ENCODE data around the gene OMP. TPM values are rescaled to one million over a fixed set of nuclear protein-coding genes. Genes with fewer than 3 reads are reported as not detected.

Gene OMP
- total RNA-seq, 1 experiment from 2014 or later, result 1.4 TPM

DNA sequence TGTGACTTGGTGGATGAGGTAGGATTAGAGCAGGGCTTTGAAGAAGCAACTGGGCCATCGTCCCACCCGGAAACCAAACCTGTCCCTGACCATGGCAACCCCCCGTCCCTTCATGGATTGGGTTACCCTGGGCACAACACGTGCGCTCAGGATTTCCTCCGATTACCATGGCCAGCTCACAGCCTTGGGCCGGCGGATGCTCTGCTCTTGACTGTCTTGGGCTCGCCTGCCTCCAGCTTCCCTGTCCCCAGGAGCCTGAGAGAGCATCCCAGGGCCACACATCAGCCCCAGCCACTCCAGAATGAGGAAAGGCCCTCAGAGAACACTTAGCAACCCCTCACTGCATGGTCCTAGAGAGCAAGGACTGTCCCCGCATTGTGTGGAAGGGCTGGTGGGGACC, 48.2 kb downstream of the OMP start:
- Histone ChIP-seq H3F3A (ENCODE audit: insufficient read depth, low read depth) (no peaks in the 10 kb centered on the region), H3K4me3 (no peak overlapping the region), H3K4me1 (replicated peaks; ENCODE audit: insufficient read depth) (no peaks in the 10 kb centered on the region), H3K9me3 (ENCODE audit: insufficient read depth, low read depth) (no peaks in the 10 kb centered on the region), H3K79me2 (ENCODE audit: low read depth) (no peaks in the 10 kb centered on the region), H3K27ac (no peak overlapping the region), H3K27me3 (ENCODE audit: insufficient read depth, low read depth) (peaks cover 58% of the 10 kb centered on the region), H3K4me2 (no peak overlapping the region), H2AFZ (no peak overlapping the region), H4K20me1 (ENCODE audit: insufficient read depth) (no peaks in the 10 kb centered on the region), H3K36me3 (ENCODE audit: low read depth) (no peaks in the 10 kb centered on the region), H3K9me2 (ENCODE audit: insufficient read depth) (no peaks in the 10 kb centered on the region)
- DNase-seq, result no peak
- BruUV-seq (replicated peaks), result no TSS peak
- intact Hi-C loops (cut with micrococcal nuclease; ENCODE audit: unreplicated experiment), result no loop called here
- ChIA-PET POLR2A (ENCODE audit: unreplicated experiment) (no interaction called here), CTCF (no interaction called here)
- no peak for TF ChIP-seq EZH2 (IDR thresholded peaks at IDR 0.05; ENCODE audit: low read depth)
- TF ChIP-seq, protein P1, sequence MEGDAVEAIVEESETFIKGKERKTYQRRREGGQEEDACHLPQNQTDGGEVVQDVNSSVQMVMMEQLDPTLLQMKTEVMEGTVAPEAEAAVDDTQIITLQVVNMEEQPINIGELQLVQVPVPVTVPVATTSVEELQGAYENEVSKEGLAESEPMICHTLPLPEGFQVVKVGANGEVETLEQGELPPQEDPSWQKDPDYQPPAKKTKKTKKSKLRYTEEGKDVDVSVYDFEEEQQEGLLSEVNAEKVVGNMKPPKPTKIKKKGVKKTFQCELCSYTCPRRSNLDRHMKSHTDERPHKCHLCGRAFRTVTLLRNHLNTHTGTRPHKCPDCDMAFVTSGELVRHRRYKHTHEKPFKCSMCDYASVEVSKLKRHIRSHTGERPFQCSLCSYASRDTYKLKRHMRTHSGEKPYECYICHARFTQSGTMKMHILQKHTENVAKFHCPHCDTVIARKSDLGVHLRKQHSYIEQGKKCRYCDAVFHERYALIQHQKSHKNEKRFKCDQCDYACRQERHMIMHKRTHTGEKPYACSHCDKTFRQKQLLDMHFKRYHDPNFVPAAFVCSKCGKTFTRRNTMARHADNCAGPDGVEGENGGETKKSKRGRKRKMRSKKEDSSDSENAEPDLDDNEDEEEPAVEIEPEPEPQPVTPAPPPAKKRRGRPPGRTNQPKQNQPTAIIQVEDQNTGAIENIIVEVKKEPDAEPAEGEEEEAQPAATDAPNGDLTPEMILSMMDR (conservative IDR thresholded peaks at IDR 0.05), result no peak

DNA sequence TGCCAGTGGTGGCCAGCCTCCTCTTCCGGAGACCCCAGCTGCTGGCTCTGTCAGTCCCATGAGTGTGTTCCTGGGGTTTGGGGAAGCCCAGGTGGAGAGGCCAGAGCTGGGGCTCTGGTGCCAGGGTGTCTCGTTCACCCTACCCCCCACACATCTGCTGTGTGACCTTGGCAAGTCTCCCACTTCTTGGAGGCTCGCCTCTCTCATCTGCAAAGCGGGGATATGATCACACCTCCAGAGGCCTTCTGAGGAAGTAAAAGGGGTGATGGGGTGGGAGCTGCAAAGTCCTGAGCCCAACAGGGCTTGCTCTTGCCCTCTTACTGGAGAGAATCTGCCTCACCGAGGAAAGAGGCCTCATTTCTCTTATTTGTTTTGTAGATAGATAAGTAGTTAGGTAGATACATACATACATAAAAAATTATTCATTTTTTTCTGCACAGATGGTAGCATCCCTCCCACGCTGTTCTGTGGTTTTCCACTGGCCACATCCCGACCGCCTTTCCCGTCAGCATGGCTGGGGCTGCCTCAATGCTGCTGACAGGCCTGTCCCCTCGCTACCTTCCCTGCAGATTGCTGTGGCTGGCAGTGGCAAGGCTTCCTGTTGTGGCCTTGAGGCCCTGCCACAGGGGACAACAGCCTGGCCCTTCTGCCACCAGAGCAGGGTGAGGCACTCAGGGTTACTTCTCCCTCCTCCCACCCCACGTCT, 49.3 kb downstream of the OMP start:
- Histone ChIP-seq H3K9me3 (ENCODE audit: insufficient read depth, low read depth) (no peaks in the 10 kb centered on the region), H3K4me3 (no peak overlapping the region), H4K20me1 (ENCODE audit: insufficient read depth) (no peaks in the 10 kb centered on the region), H3K9me2 (ENCODE audit: insufficient read depth) (no peaks in the 10 kb centered on the region), H3K4me2 (no peak overlapping the region), H3K27ac (no peak overlapping the region), H3K36me3 (ENCODE audit: low read depth) (no peaks in the 10 kb centered on the region), H3K79me2 (ENCODE audit: low read depth) (no peaks in the 10 kb centered on the region), H3K4me1 (replicated peaks; ENCODE audit: insufficient read depth) (no peaks in the 10 kb centered on the region), H2AFZ (no peak overlapping the region), H3F3A (ENCODE audit: insufficient read depth, low read depth) (no peaks in the 10 kb centered on the region), H3K27me3 (ENCODE audit: insufficient read depth, low read depth) (peaks cover 58% of the 10 kb centered on the region)
- intact Hi-C loops (cut with micrococcal nuclease; ENCODE audit: unreplicated experiment), result no loop called here
- ChIA-PET POLR2A (ENCODE audit: unreplicated experiment) (no interaction called here), CTCF (no interaction called here)
- TF ChIP-seq EZH2 (IDR thresholded peaks at IDR 0.05; ENCODE audit: low read depth), result no peak
- TF ChIP-seq, protein P1 (conservative IDR thresholded peaks at IDR 0.05), result no peak
- DNase-seq, result no peak
- BruUV-seq (replicated peaks), result no TSS peak

DNA sequence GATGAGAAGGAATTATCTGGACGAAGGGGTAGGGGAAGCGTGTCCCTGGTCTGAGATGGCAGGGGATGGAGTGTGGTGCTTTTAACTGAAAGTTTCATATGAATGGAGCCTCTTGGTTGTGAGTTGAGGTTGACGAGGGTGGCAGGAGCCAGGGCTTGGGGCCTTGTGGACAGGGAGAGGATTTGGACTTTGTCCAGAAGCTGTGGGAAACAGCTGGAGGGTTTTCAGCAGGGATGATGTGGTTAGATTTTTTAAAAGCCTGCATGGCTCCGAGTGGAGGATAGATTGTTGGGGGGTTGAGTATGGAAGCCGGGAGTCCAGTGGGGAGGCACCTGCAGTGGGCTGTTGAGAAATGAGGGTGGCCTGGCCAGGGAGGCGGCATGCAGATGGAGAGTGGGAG, 50.2 kb downstream of the OMP start:
- no TSS peak for BruUV-seq (replicated peaks)
- Histone ChIP-seq H3K9me2 (ENCODE audit: insufficient read depth) (no peaks in the 10 kb centered on the region), H3K9me3 (ENCODE audit: insufficient read depth, low read depth) (no peaks in the 10 kb centered on the region), H3F3A (ENCODE audit: insufficient read depth, low read depth) (no peaks in the 10 kb centered on the region), H3K79me2 (ENCODE audit: low read depth) (no peaks in the 10 kb centered on the region), H3K4me3 (no peak overlapping the region), H3K4me1 (replicated peaks; ENCODE audit: insufficient read depth) (no peaks in the 10 kb centered on the region), H3K36me3 (ENCODE audit: low read depth) (no peaks in the 10 kb centered on the region), H4K20me1 (ENCODE audit: insufficient read depth) (no peaks in the 10 kb centered on the region), H3K27me3 (ENCODE audit: insufficient read depth, low read depth) (peaks cover 55% of the 10 kb centered on the region), H2AFZ (no peak overlapping the region), H3K27ac (no peak overlapping the region), H3K4me2 (no peak overlapping the region)
- TF ChIP-seq EZH2 (IDR thresholded peaks at IDR 0.05; ENCODE audit: low read depth), result no peak
- TF ChIP-seq, protein P1 (conservative IDR thresholded peaks at IDR 0.05), result no peak
- intact Hi-C loops (cut with micrococcal nuclease; ENCODE audit: unreplicated experiment), result no loop called here
- no peak for DNase-seq
- CTCF ChIA-PET, result no interaction called here
- POLR2A ChIA-PET (ENCODE audit: unreplicated experiment), result no interaction called here

Other genes starting within 250 kb of the OMP start
- gene ACER3, start 241.9 kb upstream of the OMP start, total RNA-seq (2021), result 15.8 and 21.3 TPM in 2 replicates
- not detected in 2 replicates for gene B3GNT6, start 68.4 kb upstream of the OMP start, total RNA-seq (2021)
- gene CAPN5, start 35.9 kb upstream of the OMP start, total RNA-seq (2021), result 9.9 and 10.5 TPM in 2 replicates
- 2.4 and 3.5 TPM in 2 replicates for gene MYO7A, start 25.4 kb downstream of the OMP start, total RNA-seq (2021)
- gene GDPD4, start 198.8 kb downstream of the OMP start, total RNA-seq (2021), result not detected in 2 replicates

Measured in PC-9 (cell line).